ENCODE measurements around the gene CRAT.

The CRAT gene

GRCh38 chr9:129111528-129112151 lies 1.0 kb upstream of the CRAT start:
- peak; percentile 25 for DNase-seq (ENCODE audit: low spot score)
- Mint-ChIP-seq H3K9me3 (no peaks in the 10 kb centered on the region), H3K4me1 (ENCODE audit: low read depth) (peaks cover 26% of the 10 kb centered on the region), H3K4me3 (peak overlapping the region; percentile 97), H3K27ac (peak overlapping the region; percentile 94), H3K27me3 (ENCODE audit: low read depth) (no peaks in the 10 kb centered on the region), H3K36me3 (ENCODE audit: low read depth) (no peaks in the 10 kb centered on the region)

GRCh38 chr9:129109952-129110739 lies 447 bp downstream of the CRAT start:
- Mint-ChIP-seq H3K36me3 (ENCODE audit: low read depth) (no peaks in the 10 kb centered on the region), H3K4me3 (peak overlapping the region; percentile 71), H3K27me3 (ENCODE audit: low read depth) (no peaks in the 10 kb centered on the region), H3K9me3 (no peaks in the 10 kb centered on the region), H3K4me1 (ENCODE audit: low read depth) (peaks cover 26% of the 10 kb centered on the region), H3K27ac (no peak overlapping the region)
- DNase-seq (ENCODE audit: low spot score): no peak

DNA sequence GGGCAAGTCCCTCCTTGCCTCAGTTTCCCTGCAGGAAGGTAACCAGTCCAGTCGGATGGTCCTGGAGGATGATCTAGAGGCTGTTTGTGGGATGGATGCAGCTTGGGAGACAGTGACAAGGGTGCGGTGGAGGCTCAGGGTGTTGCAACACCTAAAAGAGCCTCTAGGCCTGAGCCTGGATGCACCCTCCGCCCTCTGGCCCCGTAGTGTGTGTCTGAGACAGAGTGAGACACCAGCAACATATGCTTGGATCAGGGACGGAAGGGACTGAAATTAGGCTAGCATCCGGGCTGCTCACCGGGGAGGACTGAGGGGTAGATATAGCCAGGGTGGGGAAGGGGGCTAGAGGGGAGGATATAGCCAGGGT lies 1.1 kb downstream of the CRAT start:
- no peaks in the 10 kb centered on the region for H3K27me3 Mint-ChIP-seq (ENCODE audit: low read depth)
- peak overlapping the region; percentile 56 for H3K27ac Mint-ChIP-seq

DNA sequence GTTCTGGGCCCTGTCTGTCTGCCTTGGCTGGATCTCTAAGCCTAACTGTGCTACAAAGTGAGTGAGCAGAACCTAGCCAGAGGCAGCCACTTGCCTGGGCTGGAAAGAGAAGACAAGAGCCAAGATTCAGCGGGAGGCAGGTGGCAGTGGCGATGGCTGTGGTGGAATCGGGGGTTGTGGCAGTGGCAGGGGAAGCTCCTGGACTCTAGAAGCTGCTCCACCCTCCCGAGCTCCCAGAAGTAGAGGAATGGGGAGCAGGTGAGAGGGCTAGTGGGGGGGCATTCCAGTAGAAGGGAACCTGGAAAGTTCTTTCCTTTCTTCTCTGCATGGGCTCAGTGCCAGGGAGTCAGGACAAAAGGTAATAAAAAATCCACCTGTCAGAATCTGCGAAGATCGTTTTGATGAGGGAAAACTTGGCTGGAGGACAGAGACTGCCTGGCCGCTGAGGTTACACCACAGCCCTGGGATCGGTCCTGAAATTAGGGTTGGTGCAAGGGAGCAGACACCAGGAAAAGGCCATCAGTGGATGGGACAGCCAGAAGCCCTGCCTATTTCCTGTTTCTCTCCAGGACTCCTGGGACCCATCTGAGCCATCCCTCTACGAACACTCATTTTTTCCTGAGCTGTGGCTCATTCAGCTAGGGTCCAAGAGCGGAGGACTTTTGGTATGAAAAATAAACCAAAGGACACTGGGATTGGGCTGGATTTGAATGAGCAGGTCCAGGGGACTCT lies 1.6 kb downstream of the CRAT start:
- DNase-seq (ENCODE audit: low spot score): no peak
- Mint-ChIP-seq H3K27me3 (ENCODE audit: low read depth) (no peaks in the 10 kb centered on the region), H3K27ac (peak overlapping the region; percentile 56), H3K9me3 (no peaks in the 10 kb centered on the region), H3K36me3 (ENCODE audit: low read depth) (no peaks in the 10 kb centered on the region), H3K4me1 (ENCODE audit: low read depth) (peaks cover 22% of the 10 kb centered on the region), H3K4me3 (peak overlapping the region; percentile 71)

More for the DNA sequence above, 1.1 kb downstream of the CRAT start:
- Mint-ChIP-seq H3K9me3 (no peaks in the 10 kb centered on the region), H3K4me1 (ENCODE audit: low read depth) (peaks cover 24% of the 10 kb centered on the region), H3K36me3 (ENCODE audit: low read depth) (no peaks in the 10 kb centered on the region), H3K4me3 (peak overlapping the region; percentile 71)
- DNase-seq (ENCODE audit: low spot score): no peak

- DNase-seq (ENCODE audit: low spot score): no peak
- Mint-ChIP-seq H3K4me1 (ENCODE audit: low read depth) (peaks cover 17% of the 10 kb centered on the region), H3K4me3 (peak overlapping the region; percentile 71), H3K9me3 (no peaks in the 10 kb centered on the region), H3K27ac (no peak overlapping the region), H3K27me3 (ENCODE audit: low read depth) (no peaks in the 10 kb centered on the region), H3K36me3 (ENCODE audit: low read depth) (no peaks in the 10 kb centered on the region)
These were observed 2.3 kb downstream of the CRAT start for GRCh38 chr9:129108083-129108804.

GRCh38 chr9:129107651-129108050 lies 2.9 kb downstream of the CRAT start:
- Mint-ChIP-seq H3K9me3 (no peaks in the 10 kb centered on the region), H3K27me3 (ENCODE audit: low read depth) (no peaks in the 10 kb centered on the region), H3K36me3 (ENCODE audit: low read depth) (no peaks in the 10 kb centered on the region), H3K4me1 (ENCODE audit: low read depth) (peaks cover 17% of the 10 kb centered on the region), H3K27ac (no peak overlapping the region), H3K4me3 (no peak overlapping the region)
- DNase-seq (ENCODE audit: low spot score): no peak

GRCh38 chr9:129105857-129106694 lies 4.5 kb downstream of the CRAT start:
- Mint-ChIP-seq H3K27ac (no peak overlapping the region), H3K36me3 (ENCODE audit: low read depth) (no peaks in the 10 kb centered on the region), H3K9me3 (no peaks in the 10 kb centered on the region), H3K4me1 (ENCODE audit: low read depth) (peaks cover 11% of the 10 kb centered on the region), H3K4me3 (no peak overlapping the region), H3K27me3 (ENCODE audit: low read depth) (no peaks in the 10 kb centered on the region)
- no peak for DNase-seq (ENCODE audit: low spot score)

DNA sequence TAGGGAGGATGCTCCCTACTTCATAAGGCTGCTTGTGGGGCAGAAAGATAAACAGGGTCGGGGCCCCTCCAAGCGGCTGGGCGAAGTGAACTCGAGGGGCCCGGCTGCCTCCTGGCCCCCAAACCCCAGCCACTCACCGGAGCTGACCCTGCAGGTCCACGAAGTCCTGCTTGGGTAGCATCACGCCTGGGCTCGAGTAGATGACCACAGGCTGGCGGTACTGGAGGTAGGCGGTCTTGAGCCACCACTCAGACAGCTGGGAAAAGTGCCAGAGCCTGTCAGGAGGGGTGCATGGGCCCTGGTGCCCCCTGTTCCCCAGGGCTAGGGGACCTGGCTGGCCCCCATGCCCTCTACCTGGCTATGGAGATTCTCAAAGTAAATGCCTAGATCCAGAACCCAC lies 6.5 kb downstream of the CRAT start:
- H3K27ac Mint-ChIP-seq: no peak overlapping the region

DNA sequence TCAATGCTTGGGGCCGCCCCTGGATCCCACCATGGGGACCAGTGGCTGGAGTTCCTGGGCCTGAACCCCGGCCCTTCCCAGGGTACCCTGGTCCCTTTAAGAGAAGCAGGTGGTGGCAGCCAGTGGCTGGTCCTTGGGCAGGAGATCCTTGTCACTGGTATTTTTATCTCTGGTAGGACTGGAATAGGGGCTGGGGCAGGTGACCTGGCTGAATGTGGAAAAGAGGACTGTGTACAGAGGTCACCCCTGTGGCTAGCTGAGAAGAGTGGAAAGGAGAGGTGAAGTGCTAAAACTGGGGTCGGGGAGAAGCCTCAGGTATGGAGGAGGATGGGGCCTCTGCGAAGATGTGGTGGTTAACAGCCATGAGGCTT lies 7.0 kb downstream of the CRAT start:
- no peaks in the 10 kb centered on the region for H3K9me3 Mint-ChIP-seq
- DNase-seq (ENCODE audit: low spot score): no peak
- no peak overlapping the region for H3K4me3 Mint-ChIP-seq
- no peak overlapping the region for H3K27ac Mint-ChIP-seq
- H3K4me1 Mint-ChIP-seq (ENCODE audit: low read depth): no peaks in the 10 kb centered on the region
- no peaks in the 10 kb centered on the region for H3K27me3 Mint-ChIP-seq (ENCODE audit: low read depth)
- no peaks in the 10 kb centered on the region for H3K36me3 Mint-ChIP-seq (ENCODE audit: low read depth)

More for the DNA sequence above, 6.5 kb downstream of the CRAT start:
- no peaks in the 10 kb centered on the region for H3K9me3 Mint-ChIP-seq
- H3K4me1 Mint-ChIP-seq (ENCODE audit: low read depth): peaks cover 3% of the 10 kb centered on the region
- no peak overlapping the region for H3K4me3 Mint-ChIP-seq
- no peaks in the 10 kb centered on the region for H3K36me3 Mint-ChIP-seq (ENCODE audit: low read depth)
- no peak for DNase-seq (ENCODE audit: low spot score)
- no peaks in the 10 kb centered on the region for H3K27me3 Mint-ChIP-seq (ENCODE audit: low read depth)

DNA sequence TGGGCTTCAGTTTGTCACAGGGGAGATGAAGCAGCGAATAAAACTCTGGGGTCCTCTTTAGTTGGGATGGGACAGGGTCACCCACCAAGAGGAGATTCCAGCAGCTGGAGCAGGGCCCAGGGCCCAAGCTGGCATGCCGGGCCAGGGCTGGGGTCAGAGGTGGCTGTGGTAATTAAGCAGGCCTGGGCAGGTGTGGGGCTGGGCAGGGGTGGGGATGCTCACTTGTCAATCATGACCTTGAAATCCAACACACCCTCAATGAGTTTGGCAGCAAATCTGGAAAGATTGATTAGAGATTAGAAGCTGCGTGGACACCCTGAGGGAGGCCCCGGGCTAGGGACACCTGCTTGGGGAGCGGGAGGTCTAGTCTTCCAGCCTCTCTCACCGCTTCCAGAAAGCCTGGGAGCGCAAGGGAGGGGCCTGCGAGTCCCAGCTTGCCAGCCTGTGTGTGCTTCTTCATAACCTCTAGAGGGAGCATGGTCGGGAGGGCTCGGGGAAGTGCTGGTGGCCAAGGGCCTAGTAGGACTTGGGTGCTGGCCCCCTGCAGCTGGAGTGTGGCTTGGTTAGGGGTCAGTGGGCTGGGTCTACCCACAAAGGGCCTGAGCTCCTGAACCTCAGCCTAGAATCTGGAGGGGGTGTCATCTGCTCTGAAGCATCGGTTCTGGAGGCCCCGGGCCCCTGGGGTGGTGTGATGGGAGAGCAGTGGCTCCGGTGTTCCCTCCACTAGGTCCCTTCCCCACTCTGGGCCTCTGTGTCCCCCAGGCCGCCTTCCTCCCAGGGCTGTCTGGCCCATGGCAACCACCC lies 7.6 kb downstream of the CRAT start:
- Mint-ChIP-seq H3K9me3 (no peaks in the 10 kb centered on the region), H3K27ac (no peak overlapping the region), H3K27me3 (ENCODE audit: low read depth) (no peaks in the 10 kb centered on the region), H3K36me3 (ENCODE audit: low read depth) (no peaks in the 10 kb centered on the region), H3K4me1 (ENCODE audit: low read depth) (no peaks in the 10 kb centered on the region), H3K4me3 (no peak overlapping the region)
- DNase-seq (ENCODE audit: low spot score): no peak

- Mint-ChIP-seq H3K36me3 (ENCODE audit: low read depth) (no peaks in the 10 kb centered on the region), H3K9me3 (no peaks in the 10 kb centered on the region), H3K4me3 (no peak overlapping the region), H3K27me3 (ENCODE audit: low read depth) (no peaks in the 10 kb centered on the region), H3K27ac (no peak overlapping the region), H3K4me1 (ENCODE audit: low read depth) (no peaks in the 10 kb centered on the region)
- no peak for DNase-seq (ENCODE audit: low spot score)
These were observed 8.5 kb downstream of the CRAT start for GRCh38 chr9:129102095-129102525.

DNA sequence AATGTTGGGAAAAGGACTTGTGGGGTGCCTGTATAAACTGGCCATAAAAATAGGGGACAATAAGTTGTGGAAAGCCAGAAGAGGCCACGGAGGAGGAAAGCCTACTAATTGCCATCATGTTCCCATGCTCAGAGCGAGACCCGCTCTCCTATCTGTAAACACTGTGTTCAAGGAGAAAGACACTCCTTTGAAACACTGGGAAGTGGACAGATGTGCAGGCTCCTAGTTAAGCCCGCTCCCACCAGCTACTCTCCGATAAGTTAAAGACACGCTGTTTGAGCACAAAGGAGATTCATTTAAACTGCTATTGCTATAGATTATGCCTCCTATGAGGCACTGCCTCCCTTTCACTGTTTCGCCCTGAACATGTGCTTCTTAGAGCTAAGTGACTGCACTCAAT lies 9.3 kb downstream of the CRAT start:
- DNase-seq (ENCODE audit: low spot score): no peak
- Mint-ChIP-seq H3K4me1 (ENCODE audit: low read depth) (no peaks in the 10 kb centered on the region), H3K27me3 (ENCODE audit: low read depth) (no peaks in the 10 kb centered on the region), H3K9me3 (no peaks in the 10 kb centered on the region), H3K4me3 (no peak overlapping the region), H3K27ac (no peak overlapping the region), H3K36me3 (ENCODE audit: low read depth) (no peaks in the 10 kb centered on the region)
